Sigmoid colon (tissue), 7 donors: ENCODE results near the gene GPR183. TPM values are rescaled to one million over a fixed set of nuclear protein-coding genes. Genes with fewer than 3 reads are reported as not detected.

Source experiments
- DNase-seq: peaks from one replicate; pipeline ENCODE4 v3.0.0-alpha.2; 2019
- H3K27ac ChIP-seq, 4 donors: fragments of 200-600 bp; sonication (generic); one replicate each; pipeline ENCODE4 v1.5.1; 2016 to 2019; ENCODE audit warnings: mild to moderate bottlenecking in 1 of 4
- H3K27me3 ChIP-seq, 3 donors: fragments of 200-600 bp; sonication (generic); one replicate each; pipeline ENCODE4 v1.5.1; 2019; ENCODE audit warnings: mild to moderate bottlenecking in 1 of 3
- H3K36me3 ChIP-seq, 4 donors: fragments of 200-600 bp; sonication (generic); one replicate each; pipeline ENCODE4 v1.5.1; 2016 to 2019
- H3K4me1 ChIP-seq, 4 donors: fragments of 200-600 bp; sonication (generic); one replicate each; pipeline ENCODE4 v1.5.1; 2017 to 2019
- H3K4me3 ChIP-seq, 4 donors: fragments of 200-600 bp; sonication (generic); one replicate each; pipeline ENCODE4 v1.5.1; 2017 to 2019; ENCODE audit warnings: mild to moderate bottlenecking in 2 of 4, moderate library complexity in 1 of 4
- H3K9me3 ChIP-seq, 4 donors: fragments of 200-600 bp in 3 of 4; sonication (generic) in 3 of 4; one replicate each; pipeline versions ENCODE4 v1.5.1 to v1.6.1; 2013 to 2019
- CTCF ChIP-seq, 4 experiments: fragments of 450-650 bp in 3 of 4; fragments of 200-600 bp in 1 of 4; IDR thresholded peaks; one replicate each; pipeline ENCODE4 v1.5.1; 2016 to 2019; ENCODE audit warnings: antibody characterized with exemption in 4 of 4, mild to moderate bottlenecking in 3 of 4, moderate library complexity in 2 of 4
- EP300 ChIP-seq, 4 donors: sonication (generic); formaldehyde crosslinking; IDR thresholded peaks; one replicate each; pipeline ENCODE4 v1.6.1; 2017; ENCODE audit warnings: antibody characterized with exemption in 4 of 4
- POLR2A ChIP-seq, 2 donors: fragments of 450-650 bp; IDR thresholded peaks; one replicate each; pipeline ENCODE4 v1.6.1; 2016; ENCODE audit warnings: antibody characterized with exemption in 2 of 2, mild to moderate bottlenecking in 2 of 2, moderate library complexity in 2 of 2
- POLR2AphosphoS5 ChIP-seq, 4 donors: sonication (generic); formaldehyde crosslinking; IDR thresholded peaks; one replicate each; pipeline ENCODE4 v1.6.1; 2017; ENCODE audit warnings: antibody characterized with exemption in 4 of 4
- WGBS, 2 donors: extraction: QIAGEN DNeasy Blood & Tissue Kit; methylation state at CpG; one replicate each; pipeline ENCODE4 v1.1.7; 2013; 5-methylcytosine and 5-hydroxymethylcytosine counted together
- intact Hi-C: fragments of 100-400 bp; cut with DNase I; formaldehyde crosslinking; loops from one replicate; pipeline ENCODE4 v1.15.1; 2023
- polyA plus RNA-seq, 3 donors: library from polyadenylated mRNA; stranded (reverse); fragments of 200-250 nt; gene quantifications; one replicate each; pipeline ENCODE4 v1.2.3, GENCODE V29; 2013
- total RNA-seq, 4 donors: library from RNA; depleted of rRNA; stranded (reverse); fragments of >200 nt; gene quantifications; one replicate each; pipeline ENCODE4 v1.1.0, GENCODE V29; 2016
- donor health status: healthy with polysubstance abuse.
- donor health status: Bipolar disorder and iron deficiency.
- donor health status: healthy.

The GPR183 gene
- total and polyA plus RNA-seq, 7 donors, result 4.8 to 36.4 (median 30.9) TPM

- Histone ChIP-seq H3K27ac (no peak overlapping the region), H3K4me3 (no peak overlapping the region), H3K4me1 (peaks cover 0 to 14% (median 6%) of the 10 kb centered on the region in 4 donors), H3K9me3 (no peaks in the 10 kb centered on the region), H3K36me3 (peaks cover 0 to 3% (median 0%) of the 10 kb centered on the region in 4 donors), H3K27me3 (no peaks in the 10 kb centered on the region)
- intact Hi-C loops, result no loop called here
- no peak for DNase-seq
- TF ChIP-seq POLR2AphosphoS5 (IDR thresholded peaks at IDR 0.05) (no peak), EP300 (IDR thresholded peaks at IDR 0.05) (no peak), POLR2A (IDR thresholded peaks at IDR 0.05) (no peak), CTCF (IDR thresholded peaks at IDR 0.05) (no peak)
- WGBS, 2 donors, result 89 to 91% methylated on average over 7 of the region's 7 CpGs
Observed at GRCh38 chr13:99263126-99263785, 43.9 kb downstream of the GPR183 start.

- Histone ChIP-seq H3K9me3 (no peaks in the 10 kb centered on the region), H3K4me1 (peaks cover 0 to 24% (median 11%) of the 10 kb centered on the region in 4 donors), H3K27ac (no peak overlapping the region), H3K4me3 (no peak overlapping the region), H3K36me3 (no peaks in the 10 kb centered on the region), H3K27me3 (no peaks in the 10 kb centered on the region)
- intact Hi-C loops, result no loop called here
- 91 to 96% methylated on average over 1 of the region's 1 CpG for WGBS, 2 donors
- no peak for DNase-seq
- no peak for TF ChIP-seq POLR2AphosphoS5 (IDR thresholded peaks at IDR 0.05)
- no peak for TF ChIP-seq EP300 (IDR thresholded peaks at IDR 0.05)
- no peak for TF ChIP-seq CTCF (IDR thresholded peaks at IDR 0.05)
- TF ChIP-seq POLR2A (IDR thresholded peaks at IDR 0.05), result no peak
Observed at GRCh38 chr13:99261059-99261458, 46.1 kb downstream of the GPR183 start.

- no peak overlapping the region for H3K4me3 ChIP-seq
- no peaks in the 10 kb centered on the region for H3K36me3 ChIP-seq
- H3K4me1 ChIP-seq, result peaks cover 0 to 31% (median 14%) of the 10 kb centered on the region in 4 donors
- no peaks in the 10 kb centered on the region for H3K27me3 ChIP-seq
- intact Hi-C loops, result no loop called here
- no peak overlapping the region for H3K27ac ChIP-seq
- no peak for DNase-seq
- 89 to 92% methylated on average over 5 of the region's 5 CpGs for WGBS, 2 donors
- H3K9me3 ChIP-seq, result no peaks in the 10 kb centered on the region
- TF ChIP-seq POLR2AphosphoS5 (IDR thresholded peaks at IDR 0.05), result no peak
- TF ChIP-seq EP300 (IDR thresholded peaks at IDR 0.05), result no peak
- no peak for TF ChIP-seq CTCF (IDR thresholded peaks at IDR 0.05)
- no peak for TF ChIP-seq POLR2A (IDR thresholded peaks at IDR 0.05)
Observed at GRCh38 chr13:99260216-99260615, 47.0 kb downstream of the GPR183 start.

- H3K4me3 ChIP-seq, result no peak overlapping the region
- TF ChIP-seq POLR2AphosphoS5 (IDR thresholded peaks at IDR 0.05) (no peak), POLR2A (IDR thresholded peaks at IDR 0.05) (no peak), CTCF (IDR thresholded peaks at IDR 0.05) (no peak), EP300 (IDR thresholded peaks at IDR 0.05) (no peak)
- H3K36me3 ChIP-seq, result no peaks in the 10 kb centered on the region
- WGBS, 2 donors, result 45 to 85% methylated on average over 3 of the region's 3 CpGs
- peaks cover 0 to 31% (median 14%) of the 10 kb centered on the region in 4 donors for H3K4me1 ChIP-seq
- no peak for DNase-seq
- no peaks in the 10 kb centered on the region for H3K27me3 ChIP-seq
- no peak overlapping the region for H3K27ac ChIP-seq
- intact Hi-C loops, result no loop called here
- no peaks in the 10 kb centered on the region for H3K9me3 ChIP-seq
Observed at GRCh38 chr13:99258946-99259345, 48.3 kb downstream of the GPR183 start.
